Mucosa of stomach (tissue), 1 donor: ENCODE data around the gene ZNF467.
A peak's percentile ranks its signal among the peaks of the same experiment; 100 is the strongest.

Experiments used
- H3K27me3 ChIP-seq: one replicate; pipeline ENCODE4 v1.7.0; 2013; ENCODE audit warnings: mild to moderate bottlenecking, low read length; ENCODE audit not compliant: control insufficient read depth, insufficient read depth
- H3K36me3 ChIP-seq: one replicate; pipeline ENCODE4 v1.7.0; 2013; ENCODE audit warnings: low read length; ENCODE audit not compliant: control insufficient read depth, insufficient read depth
- H3K4me1 ChIP-seq: one replicate; pipeline ENCODE4 v1.7.0; 2013; ENCODE audit warnings: mild to moderate bottlenecking, low read length; ENCODE audit not compliant: control insufficient read depth, insufficient read depth
- H3K4me3 ChIP-seq: one replicate; pipeline ENCODE4 v1.7.0; 2013; ENCODE audit warnings: low read length
- H3K9ac ChIP-seq: one replicate; pipeline ENCODE4 v1.7.0; 2013; ENCODE audit warnings: mild to moderate bottlenecking, low read length, moderate library complexity
- H3K9me3 ChIP-seq: one replicate; pipeline ENCODE4 v1.7.0; 2013; ENCODE audit warnings: mild to moderate bottlenecking, low read length, moderate library complexity; ENCODE audit not compliant: control insufficient read depth
- donor health status: Pancreatic carcinoma.

ZNF467 gene

DNA sequence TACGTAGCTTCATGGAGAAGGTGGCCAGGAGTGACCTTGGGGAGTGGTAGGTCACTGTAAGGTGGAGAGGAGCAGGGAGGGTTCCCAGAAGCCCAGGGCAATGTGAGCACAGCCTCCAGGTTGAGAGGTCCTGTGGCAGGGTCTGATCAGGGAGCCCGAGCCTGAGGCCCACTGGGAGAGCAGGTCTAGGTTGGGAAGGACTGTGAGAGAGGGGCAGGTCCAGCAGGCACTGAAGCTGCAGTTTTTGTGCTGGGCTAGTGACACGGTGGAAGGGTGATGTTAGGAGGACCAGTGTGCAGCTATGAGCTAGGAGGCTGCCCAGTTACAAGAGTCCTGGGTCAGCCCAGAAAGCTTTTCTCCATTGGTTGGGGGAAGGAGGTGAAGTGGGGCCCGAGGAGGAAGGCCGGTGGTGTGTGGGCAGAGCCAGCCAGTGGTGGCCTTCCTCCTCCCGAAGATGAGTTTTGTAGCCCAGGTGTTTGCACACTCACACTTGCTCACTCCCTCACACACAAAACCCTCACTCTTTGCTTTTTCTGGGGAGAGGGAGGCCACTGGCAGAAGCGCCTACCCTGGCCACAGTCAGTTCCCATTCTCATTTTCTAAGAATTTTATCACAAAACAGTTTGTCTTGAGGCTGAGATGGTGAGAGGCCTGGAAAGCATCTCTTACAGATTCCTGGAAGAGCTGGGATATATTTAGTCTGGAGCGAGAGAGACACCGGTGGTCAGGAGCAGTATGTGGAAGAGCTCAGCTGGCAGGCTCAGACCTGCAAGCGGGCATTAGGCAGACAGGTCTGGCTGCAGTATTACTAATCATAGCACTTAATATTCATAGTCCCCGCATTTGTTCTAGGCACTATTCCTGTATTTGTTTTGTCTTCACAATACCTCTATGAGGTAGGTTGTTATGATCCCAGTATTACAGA is 57.1 kb downstream of the ZNF467 start:
- Histone ChIP-seq H3K4me3 (no peak overlapping the region), H3K4me1 (peaks cover 12% of the 10 kb centered on the region), H3K27me3 (no peaks in the 10 kb centered on the region), H3K9ac (no peak overlapping the region), H3K36me3 (peaks cover 1% of the 10 kb centered on the region), H3K9me3 (no peaks in the 10 kb centered on the region)

DNA sequence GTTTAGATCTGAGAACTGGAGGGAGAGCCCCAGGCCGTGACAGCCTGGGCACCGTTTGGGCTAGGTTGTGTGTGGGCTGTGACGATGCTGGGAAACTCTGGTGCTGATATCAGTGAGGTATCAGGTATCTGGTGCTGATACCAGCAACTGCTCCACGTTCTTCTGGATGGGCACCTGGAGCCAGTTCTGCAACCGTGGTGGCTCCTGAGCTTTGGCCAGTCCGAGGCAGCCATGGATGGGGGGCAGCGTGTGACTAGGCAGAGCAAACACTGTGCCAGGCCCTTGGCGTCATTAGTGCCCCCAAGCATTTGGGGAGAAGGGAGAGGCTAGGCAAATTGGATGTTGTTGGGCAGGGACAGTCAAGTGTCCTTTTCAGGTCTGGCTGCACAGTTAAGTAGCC is 57.9 kb downstream of the ZNF467 start:
- H3K4me1 ChIP-seq = peaks cover 10% of the 10 kb centered on the region
- no peaks in the 10 kb centered on the region for H3K9me3 ChIP-seq
- peak overlapping the region; percentile 29 for H3K4me3 ChIP-seq
- no peaks in the 10 kb centered on the region for H3K36me3 ChIP-seq
- peak overlapping the region; percentile 37 for H3K9ac ChIP-seq
- H3K27me3 ChIP-seq = no peaks in the 10 kb centered on the region

DNA sequence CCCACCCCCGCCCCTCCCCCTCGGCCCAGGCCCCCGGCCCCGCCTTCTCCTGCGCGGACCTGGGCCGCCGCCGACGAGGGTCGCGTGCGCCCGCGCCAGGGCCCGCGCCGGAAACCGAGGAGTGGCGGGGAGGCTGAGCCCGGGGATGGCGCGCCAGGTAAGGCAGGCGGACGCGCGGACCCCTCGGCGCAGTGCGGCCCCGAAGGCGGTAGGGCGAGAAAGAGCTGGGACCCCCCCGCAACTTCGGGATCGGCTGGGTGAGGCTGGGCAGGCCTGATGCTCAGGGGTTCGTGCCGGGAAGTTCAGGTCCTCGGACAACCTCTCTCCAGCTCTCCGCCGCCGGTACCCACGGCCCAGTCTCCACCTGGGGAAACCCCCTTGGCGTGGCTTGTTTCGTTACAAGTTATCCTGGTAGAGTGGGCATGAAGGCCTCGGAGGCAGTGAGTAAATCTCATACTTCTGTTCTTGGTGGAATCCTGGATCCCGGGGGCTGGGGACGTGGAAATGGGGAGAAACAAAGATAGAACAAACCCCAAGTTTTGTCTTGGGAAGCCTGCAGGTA is 58.4 kb downstream of the ZNF467 start:
- H3K36me3 ChIP-seq = no peaks in the 10 kb centered on the region
- H3K4me3 ChIP-seq = peak overlapping the region; percentile 29
- H3K27me3 ChIP-seq = no peaks in the 10 kb centered on the region
- H3K9ac ChIP-seq = peak overlapping the region; percentile 37
- peaks cover 5% of the 10 kb centered on the region for H3K4me1 ChIP-seq
- H3K9me3 ChIP-seq = no peaks in the 10 kb centered on the region
